ENCODE measurements around the gene CEP57. TPM values are rescaled to one million over a fixed set of nuclear protein-coding genes. Genes with fewer than 3 reads are reported as not detected.

CEP57 gene
- total and polyA plus RNA-seq, 8 donors: 11.9 to 38.3 (median 26.9) TPM

DNA sequence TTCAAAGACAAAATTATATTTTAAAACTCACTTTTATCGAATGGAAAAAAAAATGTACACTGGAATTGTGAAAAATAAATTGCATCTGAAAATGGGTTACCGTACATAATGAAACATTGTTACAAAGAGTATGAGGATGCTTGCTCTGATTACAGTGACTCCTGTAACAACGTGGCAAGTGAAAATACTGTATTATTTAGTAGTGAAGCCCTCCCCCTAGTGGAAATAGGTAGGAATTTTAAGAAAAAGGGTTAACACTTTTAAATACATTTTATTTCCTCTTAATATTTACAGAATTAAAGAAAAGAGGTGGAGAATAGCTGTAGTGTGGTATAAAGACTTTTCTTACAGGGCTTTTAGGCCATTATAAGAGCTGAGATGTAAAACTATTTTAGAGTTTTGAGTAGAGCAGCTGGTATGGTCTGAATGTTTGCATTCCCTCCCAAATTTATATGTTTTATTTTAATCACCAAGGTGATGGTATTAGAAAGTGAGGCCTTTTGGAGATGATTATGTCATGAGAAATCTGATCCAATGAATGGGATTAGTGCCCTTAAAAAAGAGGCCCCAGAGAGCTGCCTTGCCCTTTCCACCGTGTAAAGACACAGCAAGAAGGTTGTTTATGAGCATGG is 25.9 kb upstream of the CEP57 start:
- FAIRE-seq: peak; percentile 97
- DNase-seq: no peak
- intact Hi-C loops (cut with DNase I): loop anchor here in 2 of 3 donors (5.0 kb wide), 2 partner anchors 607 to 612 kb away; no protein-coding TSS in a partner anchor
- no peak overlapping the region for H3K27ac ChIP-seq
- WGBS, 2 donors: 15 to 18% methylated on average over 4 of the region's 4 CpGs
- H3K4me3 ChIP-seq: no peak overlapping the region
- TF ChIP-seq, protein P1, sequence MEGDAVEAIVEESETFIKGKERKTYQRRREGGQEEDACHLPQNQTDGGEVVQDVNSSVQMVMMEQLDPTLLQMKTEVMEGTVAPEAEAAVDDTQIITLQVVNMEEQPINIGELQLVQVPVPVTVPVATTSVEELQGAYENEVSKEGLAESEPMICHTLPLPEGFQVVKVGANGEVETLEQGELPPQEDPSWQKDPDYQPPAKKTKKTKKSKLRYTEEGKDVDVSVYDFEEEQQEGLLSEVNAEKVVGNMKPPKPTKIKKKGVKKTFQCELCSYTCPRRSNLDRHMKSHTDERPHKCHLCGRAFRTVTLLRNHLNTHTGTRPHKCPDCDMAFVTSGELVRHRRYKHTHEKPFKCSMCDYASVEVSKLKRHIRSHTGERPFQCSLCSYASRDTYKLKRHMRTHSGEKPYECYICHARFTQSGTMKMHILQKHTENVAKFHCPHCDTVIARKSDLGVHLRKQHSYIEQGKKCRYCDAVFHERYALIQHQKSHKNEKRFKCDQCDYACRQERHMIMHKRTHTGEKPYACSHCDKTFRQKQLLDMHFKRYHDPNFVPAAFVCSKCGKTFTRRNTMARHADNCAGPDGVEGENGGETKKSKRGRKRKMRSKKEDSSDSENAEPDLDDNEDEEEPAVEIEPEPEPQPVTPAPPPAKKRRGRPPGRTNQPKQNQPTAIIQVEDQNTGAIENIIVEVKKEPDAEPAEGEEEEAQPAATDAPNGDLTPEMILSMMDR (IDR thresholded peaks at IDR 0.05): peak; percentile 16 to 62 (median 50)
- ATAC-seq: peak; percentile 66 to 89 (median 86)
- H3K27me3 ChIP-seq: no peaks in the 10 kb centered on the region
- H3K4me1 ChIP-seq: no peaks in the 10 kb centered on the region
- no peaks in the 10 kb centered on the region for H3K36me3 ChIP-seq
- H3K9me3 ChIP-seq: no peaks in the 10 kb centered on the region

DNA sequence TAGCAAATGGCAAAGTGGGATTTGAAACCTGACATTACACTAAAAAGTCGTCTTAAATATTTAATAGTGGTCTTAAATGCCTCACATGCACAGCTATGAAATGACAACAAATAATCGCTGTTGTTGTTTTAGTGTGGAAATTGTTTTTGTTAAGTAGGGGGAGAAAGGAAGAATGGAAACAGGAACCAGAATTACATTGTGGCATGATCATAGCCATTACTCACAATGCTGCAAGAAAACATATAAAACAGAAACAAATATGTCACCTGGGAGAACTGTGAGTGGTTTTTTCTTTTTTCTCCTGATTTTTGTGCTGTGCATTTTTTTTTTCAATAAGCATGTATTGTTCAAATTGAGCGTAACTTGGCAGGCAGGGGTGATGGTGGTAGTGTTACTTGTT is 23.6 kb upstream of the CEP57 start:
- intact Hi-C loops (cut with DNase I): no loop called here
- Histone ChIP-seq H3K27ac (no peak overlapping the region), H3K27me3 (no peaks in the 10 kb centered on the region), H3K36me3 (peaks cover 0 to 8% (median 0%) of the 10 kb centered on the region in 3 donors), H3K9me3 (no peaks in the 10 kb centered on the region), H3K4me1 (no peaks in the 10 kb centered on the region), H3K4me3 (no peak overlapping the region)
- no peak for DNase-seq
- TF ChIP-seq, protein P1 (IDR thresholded peaks at IDR 0.05): no peak
- FAIRE-seq: no peak
- no peak for ATAC-seq
- WGBS, 2 donors: 67 to 68% methylated on average over 3 of the region's 3 CpGs

DNA sequence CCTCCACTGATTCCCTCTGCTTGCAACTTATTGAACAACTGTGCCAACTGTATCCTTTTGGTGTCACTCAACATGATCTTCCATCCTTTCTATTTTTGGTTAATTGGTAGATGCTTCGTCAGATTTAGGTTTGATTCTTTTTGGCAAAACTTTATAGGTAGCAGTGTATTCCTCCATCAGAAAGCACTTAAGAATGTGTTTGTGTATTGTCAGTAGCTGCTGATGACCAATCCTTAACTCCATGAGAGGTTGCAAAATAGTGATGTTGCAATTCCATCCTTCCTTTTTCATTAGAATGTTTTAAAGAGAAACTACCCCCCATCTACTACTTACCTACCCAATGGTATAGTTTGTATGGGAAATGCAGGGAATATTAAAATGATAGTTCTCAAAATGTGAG is 22.8 kb upstream of the CEP57 start:
- H3K27me3 ChIP-seq: no peaks in the 10 kb centered on the region
- no peaks in the 10 kb centered on the region for H3K9me3 ChIP-seq
- FAIRE-seq (no peak), DNase-seq (no peak), ATAC-seq (peak in 2 of 4 donors; percentile 13 to 23)
- H3K27ac ChIP-seq: no peak overlapping the region
- intact Hi-C loops (cut with DNase I): no loop called here
- H3K36me3 ChIP-seq: peaks cover 0 to 8% (median 0%) of the 10 kb centered on the region in 3 donors
- TF ChIP-seq, protein P1 (IDR thresholded peaks at IDR 0.05): no peak
- H3K4me3 ChIP-seq: no peak overlapping the region
- no peaks in the 10 kb centered on the region for H3K4me1 ChIP-seq
- 51 to 67% methylated on average over 1 of the region's 1 CpG for WGBS, 2 donors

DNA sequence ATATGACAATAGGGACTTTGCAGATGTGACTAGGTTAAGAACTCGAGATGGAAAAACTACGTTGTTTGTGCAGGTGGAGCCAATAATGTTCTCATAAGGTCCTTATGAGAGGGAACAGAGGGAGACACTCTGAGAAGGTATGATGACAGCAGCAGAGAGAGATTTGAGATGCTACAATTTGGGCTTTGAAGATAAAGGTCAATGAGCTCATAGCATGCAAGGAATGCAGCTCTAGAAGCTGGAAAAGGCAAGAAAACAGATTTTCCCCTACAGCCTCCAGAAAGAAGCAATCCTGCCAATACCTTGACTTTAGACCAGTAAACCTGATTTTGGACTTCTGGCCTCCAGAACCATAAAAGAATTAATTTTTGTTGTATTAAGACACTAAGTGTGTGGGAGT is 21.8 kb upstream of the CEP57 start:
- Histone ChIP-seq H3K4me1 (no peaks in the 10 kb centered on the region), H3K4me3 (no peak overlapping the region), H3K27ac (no peak overlapping the region), H3K36me3 (peaks cover 0 to 14% (median 0%) of the 10 kb centered on the region in 3 donors), H3K27me3 (no peaks in the 10 kb centered on the region), H3K9me3 (no peaks in the 10 kb centered on the region)
- DNase-seq (no peak), FAIRE-seq (no peak), ATAC-seq (no peak)
- intact Hi-C loops (cut with DNase I): no loop called here
- TF ChIP-seq, protein P1 (IDR thresholded peaks at IDR 0.05): no peak
- WGBS, 2 donors: 58 to 63% methylated on average over 2 of the region's 2 CpGs

DNA sequence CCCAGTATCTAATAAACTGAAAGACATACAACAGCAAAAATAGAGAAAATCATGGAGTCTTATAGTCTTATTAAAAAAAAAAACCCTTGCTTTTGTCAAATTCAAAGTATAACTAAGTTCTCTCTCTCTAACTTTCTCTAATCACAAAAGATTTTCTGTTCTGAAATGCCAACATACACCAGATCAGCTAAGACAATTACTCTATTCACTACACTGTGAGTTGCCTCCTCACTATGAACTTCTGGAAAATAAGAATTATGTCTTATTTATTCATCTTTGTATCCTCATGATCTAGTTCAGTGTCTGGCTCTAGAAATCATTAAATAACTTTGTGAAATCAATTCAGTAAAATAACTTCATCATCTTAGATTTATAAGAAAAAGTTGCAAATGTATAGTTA is 13.4 kb upstream of the CEP57 start:
- Histone ChIP-seq H3K4me1 (no peaks in the 10 kb centered on the region), H3K4me3 (no peak overlapping the region), H3K27ac (no peak overlapping the region), H3K9me3 (no peaks in the 10 kb centered on the region), H3K36me3 (peaks cover 0 to 51% (median 8%) of the 10 kb centered on the region in 3 donors), H3K27me3 (no peaks in the 10 kb centered on the region)
- intact Hi-C loops (cut with DNase I): no loop called here
- no peak for ATAC-seq
- TF ChIP-seq, protein P1 (IDR thresholded peaks at IDR 0.05): no peak
- peak; percentile 5 for FAIRE-seq
- no peak for DNase-seq

Measured in pancreas (tissue), 10 donors.